Left kidney (tissue), 2 donors: ENCODE results near the gene FAM53B. TPM values are rescaled to one million over a fixed set of nuclear protein-coding genes. Genes with fewer than 3 reads are reported as not detected.

Experiments
- DNase-seq: peaks from one replicate; pipeline ENCODE4 v3.0.0-alpha.2; 2013
- polyA plus RNA-seq: library from polyadenylated mRNA; unstranded; fragments of 120-200 nt; gene quantifications from one replicate; pipeline ENCODE4 v1.2.1, GENCODE V29; 2013; ENCODE audit not compliant: insufficient read length

FAM53B gene
- polyA plus RNA-seq, 1 donor: 23.4 TPM

GRCh38 chr10:124728830-124729661 is 15.1 kb downstream of the FAM53B start:
- DNase-seq: no peak

GRCh38 chr10:124728071-124728829 is 15.9 kb downstream of the FAM53B start:
- DNase-seq: no peak

GRCh38 chr10:124727361-124727960 is 16.7 kb downstream of the FAM53B start:
- no peak for DNase-seq

- DNase-seq: no peak
Observed at GRCh38 chr10:124725791-124726190, 18.4 kb downstream of the FAM53B start.

GRCh38 chr10:124725171-124725631 is 19.0 kb downstream of the FAM53B start:
- DNase-seq: no peak

GRCh38 chr10:124724279-124725027 is 19.7 kb downstream of the FAM53B start:
- no peak for DNase-seq

- DNase-seq: no peak
Observed at GRCh38 chr10:124723826-124724225, 20.4 kb downstream of the FAM53B start.

- no peak for DNase-seq
Observed at GRCh38 chr10:124722798-124723783, 21.1 kb downstream of the FAM53B start.

- no peak for DNase-seq
Observed at GRCh38 chr10:124721330-124722045, 22.7 kb downstream of the FAM53B start.

GRCh38 chr10:124719213-124719851 is 24.8 kb downstream of the FAM53B start:
- DNase-seq: no peak

- peak; percentile 76 for DNase-seq
Observed at GRCh38 chr10:124717911-124718741, 26.1 kb downstream of the FAM53B start.

GRCh38 chr10:124717041-124717757 is 27.0 kb downstream of the FAM53B start:
- DNase-seq: no peak

- DNase-seq: peak; percentile 64
Observed at GRCh38 chr10:124716369-124716768, 27.8 kb downstream of the FAM53B start.

GRCh38 chr10:124715439-124715838 is 28.7 kb downstream of the FAM53B start:
- DNase-seq: no peak

- no peak for DNase-seq
Observed at GRCh38 chr10:124713679-124714255, 30.4 kb downstream of the FAM53B start.

GRCh38 chr10:124712704-124713407 is 31.3 kb downstream of the FAM53B start:
- no peak for DNase-seq

- DNase-seq: no peak
Observed at GRCh38 chr10:124711145-124711544, 33.0 kb downstream of the FAM53B start.
